HG03060 (cell line): ENCODE results near the gene OR2A14.
"Not testable (repeated sequence)": the region's sequence is repeated elsewhere in the genome, so short reads cannot be mapped to it uniquely, and the experiment has no call there.

Experiments used
- ATAC-seq: cut with Tn5 transposase; IDR thresholded peaks from one replicate; pipeline ENCODE4 v1.9.1; 2021; ENCODE audit warnings: low read depth, moderate number of reproducible peaks; ENCODE audit not compliant: unreplicated experiment

OR2A14 gene

DNA sequence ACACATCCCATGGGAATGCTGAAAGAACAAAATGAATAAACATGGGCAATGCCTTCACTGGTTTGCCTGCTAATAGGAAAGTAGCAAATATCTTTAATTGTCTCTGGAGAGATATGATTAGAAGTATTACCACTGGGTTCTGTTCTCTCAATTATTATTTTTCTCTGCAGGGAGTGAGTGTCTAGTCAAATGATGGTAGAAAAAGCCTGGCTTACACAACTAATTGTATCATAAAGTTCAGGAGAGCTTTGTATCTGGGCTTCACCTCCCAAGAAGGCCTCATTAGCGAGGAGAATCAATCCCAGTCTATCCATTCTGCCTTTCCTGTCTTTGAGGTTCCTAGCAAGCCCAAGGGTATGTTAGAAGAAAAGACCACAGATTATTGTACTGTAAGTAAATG is at the start of gene OR2A14:
Gene OR2A14 (plus strand): TSS at position 301 of the 400 bp plus-strand sequence. CDS start 5,937 bp downstream, outside the sequence.
- ATAC-seq, result no peak

GRCh38 chr7:144074374-144074773 is 48.6 kb upstream of the OR2A14 start:
- ATAC-seq, result no peak

GRCh38 chr7:144085978-144086377 is 37.0 kb upstream of the OR2A14 start, which contains the start of gene OR2A12:
Gene OR2A12, plus strand, starts transcription at chr7:144086278. Its CDS starts 8,830 bp downstream, at chr7:144095108.
- ATAC-seq, result no peak

- ATAC-seq, result no peak
Observed at GRCh38 chr7:144086730-144087129, 36.2 kb upstream of the OR2A14 start.

DNA sequence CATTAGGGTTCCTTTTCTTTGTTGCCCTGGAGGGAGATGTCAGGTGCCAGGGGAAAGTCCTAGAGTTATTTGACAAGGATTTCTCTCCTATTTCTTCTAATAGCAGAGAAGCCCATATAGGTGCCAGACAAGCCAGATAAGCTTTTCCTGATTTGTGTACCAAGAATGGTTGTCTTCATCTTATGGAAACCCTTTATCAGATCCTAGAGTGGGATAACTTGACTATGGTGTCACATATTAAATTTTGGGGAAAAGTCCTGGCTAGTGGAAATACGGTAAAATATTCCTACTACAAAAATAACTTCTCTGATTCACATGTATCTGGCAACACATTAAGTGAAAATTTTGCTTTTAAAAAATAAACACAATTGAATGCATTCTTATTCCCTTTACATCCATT is 35.7 kb upstream of the OR2A14 start:
- ATAC-seq, result no peak

DNA sequence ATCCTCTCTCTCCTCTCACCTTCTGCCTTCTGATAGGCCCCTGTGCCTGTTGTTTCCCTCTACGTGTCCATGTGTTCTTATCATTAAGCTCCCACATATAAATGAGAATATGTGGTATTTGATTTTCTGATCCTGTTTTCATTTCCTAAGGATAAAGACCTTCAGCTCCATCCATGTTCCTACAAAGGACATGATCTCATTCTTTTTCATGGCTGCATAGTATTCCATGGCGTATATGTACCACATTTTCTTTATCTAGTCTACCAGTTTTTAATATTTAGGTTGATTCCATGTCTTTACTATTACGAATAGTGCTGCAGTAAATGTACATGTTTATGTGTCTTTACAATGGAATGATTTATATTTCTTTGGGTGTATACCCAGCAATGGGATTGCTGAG is 32.3 kb upstream of the OR2A14 start:
- no peak for ATAC-seq

GRCh38 chr7:144098776-144099175 is 24.2 kb upstream of the OR2A14 start:
- ATAC-seq, result no peak

GRCh38 chr7:144100607-144101006 is 22.4 kb upstream of the OR2A14 start:
- no peak for ATAC-seq

DNA sequence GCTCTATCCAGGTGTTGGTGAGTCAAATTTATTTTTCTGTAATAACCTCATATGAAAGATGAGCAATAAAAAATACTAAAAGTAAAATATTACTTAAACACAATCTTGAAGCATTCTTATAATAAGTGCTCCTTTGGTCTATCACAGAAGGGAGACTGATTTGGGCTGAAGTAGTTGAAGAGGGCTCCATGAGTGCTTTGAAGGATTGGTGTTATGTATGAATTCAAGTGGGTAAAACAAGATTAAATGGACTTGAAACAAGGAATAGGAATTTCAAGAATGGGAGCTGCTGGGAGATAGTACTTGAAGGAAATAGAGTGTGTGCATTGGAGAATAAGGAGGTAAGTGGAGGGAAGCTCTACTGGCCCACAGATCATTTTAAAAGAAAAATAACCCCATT is 20.9 kb upstream of the OR2A14 start:
- ATAC-seq, result no peak

DNA sequence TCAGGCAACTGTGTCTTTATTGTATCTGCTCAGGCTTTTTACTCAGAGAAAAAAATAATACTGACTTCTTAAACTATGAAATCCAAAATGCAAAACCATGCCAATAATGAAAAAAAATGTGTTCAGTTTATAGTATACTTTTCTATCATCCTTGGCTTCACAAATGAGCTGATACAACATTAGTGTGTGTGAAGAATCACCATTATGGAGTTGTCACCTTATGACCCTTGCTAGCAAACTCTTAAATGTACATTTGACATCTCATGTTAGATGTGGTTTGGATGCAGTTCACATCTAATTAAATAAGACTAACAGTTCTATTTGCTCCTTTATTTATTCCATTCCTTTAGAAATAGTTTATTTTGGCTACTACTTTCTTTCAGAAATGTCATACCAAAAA is 17.8 kb upstream of the OR2A14 start:
- ATAC-seq, result no peak

DNA sequence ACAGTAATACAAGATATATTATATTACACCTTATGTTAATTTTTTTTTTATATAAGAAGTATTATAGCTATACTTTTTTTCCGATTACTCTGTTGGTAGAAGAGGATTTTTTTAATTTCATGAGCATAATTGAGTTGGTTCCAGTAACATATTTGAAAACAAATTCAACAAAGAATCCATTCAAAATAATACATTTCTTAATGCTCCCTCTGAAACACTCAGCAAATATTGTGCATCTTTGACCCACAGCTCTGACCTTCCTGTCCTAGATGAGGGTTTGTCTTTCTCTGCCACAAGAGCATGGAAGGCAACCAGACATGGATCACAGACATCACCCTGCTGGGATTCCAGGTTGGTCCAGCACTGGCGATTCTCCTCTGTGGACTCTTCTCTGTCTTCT is 13.7 kb upstream of the OR2A14 start, which contains the start of gene OR2A2:
Gene OR2A2 (plus strand): TSS at position 301 of the 400 bp plus-strand sequence. CDS start 0 bp downstream, at position 301.
- ATAC-seq, result no peak

- no peak for ATAC-seq
Observed at GRCh38 chr7:144110272-144110671, 12.7 kb upstream of the OR2A14 start.

GRCh38 chr7:144113651-144114050 is 9.3 kb upstream of the OR2A14 start:
- no peak for ATAC-seq

DNA sequence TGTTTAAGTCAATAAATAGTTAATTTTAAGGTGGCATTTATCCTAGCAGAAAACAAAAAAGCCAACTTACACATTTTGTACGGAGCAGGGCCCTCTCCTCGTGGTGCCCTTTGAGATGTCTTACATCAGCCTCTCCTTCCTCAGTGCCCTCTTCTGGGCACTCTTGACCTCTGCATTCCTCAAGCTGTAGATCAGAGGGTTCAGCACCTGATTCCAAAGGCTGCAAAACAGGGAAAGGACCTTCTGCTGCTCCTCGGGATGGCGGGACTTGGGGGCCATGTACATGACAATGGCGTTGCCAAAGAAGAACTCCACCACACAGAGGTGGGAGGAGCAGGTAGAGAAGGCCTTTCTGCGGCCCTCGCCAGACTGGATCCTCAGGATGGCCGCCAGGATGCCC is 4.6 kb upstream of the OR2A14 start:
- no peak for ATAC-seq

DNA sequence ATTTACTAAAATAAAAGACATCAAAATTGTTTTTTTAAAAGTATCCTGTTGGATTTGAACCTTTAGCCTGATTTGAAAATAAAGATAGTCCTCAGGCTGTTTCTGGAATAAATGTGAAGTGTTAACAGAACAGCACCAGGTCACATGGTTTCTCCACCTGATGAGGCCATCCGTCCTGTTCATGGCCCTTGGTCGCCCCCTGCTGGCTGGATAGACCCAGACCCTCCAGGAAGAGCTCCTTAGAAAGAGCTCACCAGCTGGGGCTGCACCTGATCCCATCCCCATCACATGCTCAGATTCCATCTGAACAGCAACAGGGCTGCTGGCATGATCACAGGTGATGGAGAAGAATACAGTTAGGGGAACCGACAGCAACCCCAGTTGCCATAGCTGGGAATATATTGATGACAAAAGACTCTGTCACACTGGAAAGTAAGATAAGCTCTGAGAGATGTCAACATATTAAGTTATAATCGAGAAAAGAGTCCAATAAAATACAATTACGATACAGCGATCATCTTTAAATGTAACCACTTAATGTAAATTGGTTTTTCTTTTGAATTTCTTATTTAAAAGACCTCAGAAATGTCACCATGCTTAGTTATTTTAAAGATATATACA is 4.8 kb downstream of the OR2A14 start:
- peak; percentile 97 for ATAC-seq

DNA sequence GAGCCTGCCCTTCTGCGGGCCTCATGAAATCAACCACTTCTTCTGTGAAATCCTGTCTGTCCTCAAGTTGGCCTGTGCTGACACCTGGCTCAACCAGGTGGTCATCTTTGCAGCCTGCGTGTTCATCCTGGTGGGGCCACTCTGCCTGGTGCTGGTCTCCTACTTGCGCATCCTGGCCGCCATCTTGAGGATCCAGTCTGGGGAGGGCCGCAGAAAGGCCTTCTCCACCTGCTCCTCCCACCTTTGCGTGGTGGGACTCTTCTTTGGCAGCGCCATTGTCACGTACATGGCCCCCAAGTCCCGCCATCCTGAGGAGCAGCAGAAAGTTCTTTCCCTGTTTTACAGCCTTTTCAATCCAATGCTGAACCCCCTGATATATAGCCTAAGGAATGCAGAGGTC is 6.6 kb downstream of the OR2A14 start:
- ATAC-seq, result not testable (repeated sequence)

- no peak for ATAC-seq
Observed at GRCh38 chr7:144130730-144131129, 7.8 kb downstream of the OR2A14 start.

DNA sequence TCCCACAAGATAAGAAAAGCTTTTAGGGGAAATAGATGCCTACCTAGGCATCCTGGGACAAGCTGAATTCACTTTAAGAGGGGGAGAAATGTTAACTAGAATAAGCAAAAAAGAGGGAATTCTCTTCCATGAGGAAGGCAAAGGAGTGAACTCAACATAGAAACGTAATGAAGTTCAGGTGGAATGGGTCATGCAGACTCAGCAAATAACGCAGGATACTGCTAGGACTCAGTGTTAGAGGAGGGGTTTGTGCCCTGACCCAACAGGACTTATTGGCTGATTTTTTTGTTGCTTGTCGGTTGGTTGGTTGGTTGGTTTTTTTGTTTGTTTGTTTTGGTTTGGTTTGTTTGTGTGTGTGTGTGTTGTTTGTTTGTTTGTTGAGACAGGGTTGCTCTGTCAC is 9.3 kb downstream of the OR2A14 start:
- no peak for ATAC-seq

DNA sequence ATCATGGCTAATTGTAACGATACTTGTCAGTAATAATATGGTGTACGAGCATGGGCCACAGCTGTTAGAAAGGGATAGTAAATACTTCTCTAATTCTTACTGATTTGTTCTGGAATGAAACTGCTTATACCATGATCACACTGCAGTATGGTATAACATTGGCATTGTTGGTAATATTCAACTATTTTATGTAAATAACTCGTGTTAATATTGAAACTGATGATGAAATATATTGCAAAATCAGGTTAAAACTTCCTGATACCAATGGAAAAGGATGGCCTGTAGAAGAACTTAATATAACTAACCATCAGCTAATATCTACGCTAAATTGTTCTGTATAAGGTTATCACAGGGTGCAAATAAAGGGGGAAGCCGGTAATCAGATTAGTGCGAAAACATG is 10.3 kb downstream of the OR2A14 start:
- ATAC-seq, result no peak

DNA sequence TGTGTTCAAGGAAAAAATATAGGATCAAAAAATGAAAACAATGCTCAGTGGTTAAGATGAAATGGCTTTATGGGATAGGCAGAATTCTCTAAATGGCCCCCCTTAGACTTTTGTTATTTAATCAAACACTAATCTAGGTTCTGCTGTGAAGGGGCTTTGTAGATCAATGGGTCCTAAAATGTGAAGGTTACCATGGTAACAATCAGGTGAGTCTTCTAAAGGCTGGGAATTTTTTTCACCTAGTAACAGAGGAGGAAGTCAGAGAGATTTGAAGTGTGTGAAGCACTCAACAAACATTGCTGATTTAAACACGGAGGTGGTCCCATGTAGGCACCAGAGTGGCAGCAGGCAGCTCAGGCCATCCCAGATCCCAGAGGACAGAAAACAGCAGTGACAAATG is 11.1 kb downstream of the OR2A14 start:
- no peak for ATAC-seq

- ATAC-seq, result no peak
Observed at GRCh38 chr7:144137501-144137900, 14.5 kb downstream of the OR2A14 start.

GRCh38 chr7:144142187-144142586 is 19.2 kb downstream of the OR2A14 start:
- no peak for ATAC-seq

DNA sequence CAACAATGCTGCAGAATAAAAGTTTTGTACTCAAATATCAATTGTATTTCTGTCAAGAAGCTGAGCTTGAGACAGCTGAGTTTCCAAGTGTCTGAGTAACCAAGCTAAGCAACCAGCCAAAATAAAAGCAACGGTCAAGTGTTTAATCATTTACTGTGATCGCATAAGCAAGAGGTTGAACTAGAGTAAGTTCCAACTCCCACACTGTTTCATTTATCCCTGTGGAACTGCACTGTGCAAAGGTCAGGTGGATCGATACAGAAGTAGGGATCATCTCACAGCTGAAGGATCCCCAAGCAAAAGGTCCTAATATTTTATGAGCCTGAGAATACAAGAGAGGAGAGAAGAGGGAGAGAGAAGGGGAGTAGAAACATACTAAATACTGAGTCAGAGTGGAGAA is 21.4 kb downstream of the OR2A14 start:
- no peak for ATAC-seq
